ENCODE data around the gene TAF1C. TPM values are rescaled to one million over a fixed set of nuclear protein-coding genes. Genes with fewer than 3 reads are reported as not detected.

TAF1C gene
- total and polyA plus RNA-seq, 10 of the 15 experiments (the other 5 are each of a cell fraction or from before 2014, with no cell fraction given): 0.98 to 40.1 (median 15.4) TPM

- intact Hi-C loops (cut with micrococcal nuclease; ENCODE audit: unreplicated experiment) (no loop called here), in situ Hi-C loops (cut with MboI) (loop anchor here (5.0 kb wide), 1 partner anchor 52 kb away; no protein-coding TSS in a partner anchor)
- no peak for TF ChIP-seq EGR1 (IDR thresholded peaks at IDR 0.05; ENCODE audit: borderline replicate concordance in 1 of 2, low read depth in 2 of 2, low read length in 2 of 2)
- TF ChIP-seq NR2C2 (IDR thresholded peaks at IDR 0.05; ENCODE audit: borderline replicate concordance, control insufficient read depth, insufficient read length, low read depth): no peak
- TF ChIP-seq ZNF592 (IDR thresholded peaks at IDR 0.05): no peak
- no peak for TF ChIP-seq YY1 (IDR thresholded peaks at IDR 0.05; ENCODE audit: low read depth, low read length)
- no peak for TF ChIP-seq USF2 (IDR thresholded peaks at IDR 0.05; ENCODE audit: borderline replicate concordance, low read depth, low read length)
- no peak for TF ChIP-seq CUX1 (IDR thresholded peaks at IDR 0.05; ENCODE audit: insufficient replicate concordance, low read depth, low read length)
- no peak for TF ChIP-seq STAT3 (IDR thresholded peaks at IDR 0.05; ENCODE audit: low read depth, low read length)
- TF ChIP-seq MYB (IDR thresholded peaks at IDR 0.05; ENCODE audit: borderline replicate concordance, low read depth, low read length): no peak
- no peak for TF ChIP-seq SUZ12 (IDR thresholded peaks at IDR 0.05; ENCODE audit: unreplicated experiment)
- TF ChIP-seq MTA3 (IDR thresholded peaks at IDR 0.05; ENCODE audit: borderline replicate concordance, low read length): no peak
- no peak for FAIRE-seq
- Histone ChIP-seq H3K4me3 (no peak overlapping the region), H3K27me3 (replicated peaks in 1 of 2; ENCODE audit: control insufficient read depth in 2 of 2, insufficient read depth in 2 of 2, low read length in 1 of 2) (no peaks in the 10 kb centered on the region), H3K4me1 (ENCODE audit: control insufficient read depth, insufficient read depth, low read length) (peaks cover 11% of the 10 kb centered on the region), H3K27ac (ENCODE audit: control insufficient read depth, insufficient read depth) (no peak overlapping the region), H3K36me3 (ENCODE audit: control insufficient read depth in 2 of 2, insufficient read depth in 2 of 2, low read length in 1 of 2) (no peaks in the 10 kb centered on the region), H3K4me2 (ENCODE audit: control insufficient read depth, insufficient read depth) (0 out of 2 replicates have a peak overlapping the region, but pooled peaks have one; percentile 9), H4K20me1 (ENCODE audit: control insufficient read depth, insufficient read depth) (no peaks in the 10 kb centered on the region), H2AFZ (ENCODE audit: control insufficient read depth, low read depth, low read length) (no peak overlapping the region), H3K79me2 (ENCODE audit: control insufficient read depth, insufficient read depth, low read length) (peaks cover 1% of the 10 kb centered on the region), H3K9ac (ENCODE audit: control insufficient read depth, insufficient read depth, low read length) (no peak overlapping the region), H3K9me3 (replicated peaks; ENCODE audit: control insufficient read depth, insufficient read depth, low read length) (no peaks in the 10 kb centered on the region)
- WGBS (ENCODE audit: insufficient coverage, insufficient replicate concordance, low lambda C conversion rate, missing lambda C conversion rate): 48% methylated on average over 6 of the region's 6 CpGs
- no peak for ATAC-seq
- ChIA-PET CTCF (interaction anchor here (1.0 to 1.5 kb wide), 3 partner anchors 17 to 54 kb away, joined by 3 to 7 read pairs (median 7); no protein-coding TSS in a partner anchor), POLR2A (no interaction called here), RAD21 (ENCODE audit: unreplicated experiment) (no interaction called here), SMC1A (ENCODE audit: uncharacterized antibody, unreplicated experiment) (interaction anchor here (1.0 to 1.1 kb wide), 2 partner anchors 8 to 52 kb away, joined by 3 read pairs; no protein-coding TSS in a partner anchor)
- no TSS peak for BruUV-seq (replicated peaks)
- DNase-seq (ENCODE audit: low read depth, low spot score): no peak
Observed at GRCh38 chr16:84139628-84140258, 47.1 kb downstream of the TAF1C start.
